Liver (tissue), 9 donors: Measurements from ENCODE around the gene HOXC6. TPM values are rescaled to one million over a fixed set of nuclear protein-coding genes. Genes with fewer than 3 reads are reported as not detected.
A peak's percentile ranks its signal among the peaks of the same experiment; 100 is the strongest.

ENCODE experiments used
- DNase-seq: peaks from one replicate; pipeline ENCODE4 v3.0.0-alpha.2; 2017; ENCODE audit warnings: low spot score
- H3K27ac ChIP-seq, 2 donors: one replicate each; pipeline ENCODE4 v1.7.0; 2013; ENCODE audit warnings: inconsistent platforms in 2 of 2, low read length in 2 of 2, control low read depth in 1 of 2, low read depth in 1 of 2, mild to moderate bottlenecking in 1 of 2
- H3K27me3 ChIP-seq, 4 donors: one replicate each; pipeline versions ENCODE4 v1.6.1 to v1.7.0; 2013; ENCODE audit warnings: low read length in 3 of 4, inconsistent platforms in 1 of 4, mild to moderate bottlenecking in 1 of 4, moderate library complexity in 1 of 4; ENCODE audit not compliant: control insufficient read depth in 4 of 4, insufficient read depth in 4 of 4
- H3K36me3 ChIP-seq, 4 donors: one replicate each; pipeline versions ENCODE4 v1.6.1 to v1.7.0; 2013; ENCODE audit warnings: low read length in 3 of 4, mild to moderate bottlenecking in 3 of 4, low read depth in 1 of 4, moderate library complexity in 1 of 4; ENCODE audit not compliant: control insufficient read depth in 4 of 4, insufficient read depth in 3 of 4
- H3K4me1 ChIP-seq, 4 donors: one replicate each; pipeline versions ENCODE4 v1.6.1 to v1.7.0; 2013; ENCODE audit warnings: low read length in 3 of 4, mild to moderate bottlenecking in 3 of 4, moderate library complexity in 1 of 4; ENCODE audit not compliant: control insufficient read depth in 4 of 4, insufficient read depth in 4 of 4
- H3K4me3 ChIP-seq, 3 donors: one replicate each; pipeline versions ENCODE4 v1.6.1 to v1.7.0; 2013; ENCODE audit warnings: low read length in 3 of 3, control low read depth in 1 of 3, low read depth in 1 of 3, mild to moderate bottlenecking in 1 of 3
- H3K9ac ChIP-seq, 2 donors: one replicate each; pipeline ENCODE4 v1.7.0; 2013; ENCODE audit warnings: low read length in 2 of 2, mild to moderate bottlenecking in 2 of 2, moderate library complexity in 2 of 2, control low read depth in 1 of 2, low read depth in 1 of 2
- H3K9me3 ChIP-seq, 4 donors: one replicate each; pipeline versions ENCODE4 v1.6.1 to v1.7.0; 2013; ENCODE audit warnings: low read length in 3 of 4; ENCODE audit not compliant: control insufficient read depth in 4 of 4
- ATF3 ChIP-seq: IDR thresholded peaks from 2 replicates; pipeline ENCODE4 v1.6.1; 2016; ENCODE audit warnings: antibody characterized with exemption
- CTCF ChIP-seq: fragments of 150-350 bp; IDR thresholded peaks from 2 replicates; pipeline ENCODE4 v1.5.1; 2017; ENCODE audit warnings: improper control_type of control experiment, low read depth, low read length; ENCODE audit not compliant: missing input control
- EGR1 ChIP-seq, 2 donors: IDR thresholded peaks; 2 replicates each; pipeline ENCODE4 v1.6.1; 2016 to 2018; ENCODE audit warnings: antibody characterized with exemption in 2 of 2, low read depth in 2 of 2
- FOXA2 ChIP-seq: IDR thresholded peaks from 2 replicates; pipeline ENCODE4 v1.6.1; 2016; ENCODE audit warnings: antibody characterized with exemption
- GABPA ChIP-seq, 2 donors: IDR thresholded peaks in 1 of 2; conservative IDR thresholded peaks in 1 of 2; 2 replicates each; pipeline ENCODE4 v1.6.1; 2016; ENCODE audit warnings: antibody characterized with exemption in 2 of 2, mild to moderate bottlenecking in 1 of 2, moderate library complexity in 1 of 2
- HNF4G ChIP-seq: IDR thresholded peaks from 2 replicates; pipeline ENCODE4 v1.6.1; 2016; ENCODE audit warnings: antibody characterized with exemption
- MAX ChIP-seq: IDR thresholded peaks from 2 replicates; pipeline ENCODE4 v1.6.1; 2016; ENCODE audit warnings: antibody characterized with exemption
- NR2F2 ChIP-seq: IDR thresholded peaks from 2 replicates; pipeline ENCODE4 v1.6.1; 2016; ENCODE audit warnings: antibody characterized with exemption
- RAD21 ChIP-seq, 2 donors: IDR thresholded peaks; 2 replicates each; pipeline ENCODE4 v1.6.1; 2016; ENCODE audit warnings: antibody characterized with exemption in 2 of 2, mild to moderate bottlenecking in 2 of 2
- REST ChIP-seq: IDR thresholded peaks from 2 replicates; pipeline ENCODE4 v1.6.1; 2016; ENCODE audit warnings: antibody characterized with exemption, mild to moderate bottlenecking
- RXRA ChIP-seq, 2 donors: IDR thresholded peaks; 2 replicates each; pipeline ENCODE4 v1.6.1; 2017 to 2018; ENCODE audit warnings: antibody characterized with exemption in 2 of 2, mild to moderate bottlenecking in 1 of 2
- SP1 ChIP-seq: IDR thresholded peaks from 2 replicates; pipeline ENCODE4 v1.6.1; 2018; ENCODE audit warnings: antibody characterized with exemption, mild to moderate bottlenecking
- ZBTB33 ChIP-seq: IDR thresholded peaks from 2 replicates; pipeline ENCODE4 v1.6.1; 2016; ENCODE audit warnings: antibody characterized with exemption
- WGBS: extraction: QIAGEN DNeasy Blood & Tissue Kit; methylation state at CpG from one replicate; pipeline ENCODE4 v1.1.7; 2013; 5-methylcytosine and 5-hydroxymethylcytosine counted together
- polyA plus RNA-seq, 2 donors: library from polyadenylated mRNA; stranded (reverse) in 1 of 2; unstranded in 1 of 2; fragments of 200-250 nt in 1 of 2; fragments of >200 nt in 1 of 2; fragmentation: Nextera tagmentation in 1 of 2; extraction: Ambion mirVana in 1 of 2; gene quantifications; one replicate each; pipeline versions ENCODE4 v1.2.1 to v1.2.3, GENCODE V29; 2013 to 2015
- total RNA-seq, 2 donors: library from RNA; depleted of rRNA; stranded (reverse); fragments of >200 nt; gene quantifications; one replicate each; pipeline ENCODE4 v1.2.3, GENCODE V29; 2014
- donor health status: healthy.
- donor health status: healthy.
- donor health status: healthy.
- donor health status: healthy.
- donor health status: healthy.

HOXC6 gene
- total and polyA plus RNA-seq, 4 donors = 0.33 TPM; not detected in 3

- Histone ChIP-seq H3K27me3 (peaks cover 6 to 57% (median 18%) of the 10 kb centered on the region in 4 donors), H3K9ac (no peak overlapping the region), H3K36me3 (no peaks in the 10 kb centered on the region), H3K4me1 (peaks cover 3 to 16% (median 11%) of the 10 kb centered on the region in 4 donors), H3K9me3 (peaks cover 0 to 5% (median 0%) of the 10 kb centered on the region in 4 donors), H3K27ac (no peak overlapping the region), H3K4me3 (no peak overlapping the region)
- no peak for DNase-seq
- TF ChIP-seq FOXA2 (no peak), RAD21 (IDR thresholded peaks at IDR 0.05) (no peak), ATF3 (no peak), ZBTB33 (no peak)
- WGBS = 5% methylated on average over 25 of the region's 25 CpGs
Measured at GRCh38 chr12:54016478-54016964, 11.7 kb upstream of the HOXC6 start.

GRCh38 chr12:54017027-54017788 is 11.0 kb upstream of the HOXC6 start:
- Histone ChIP-seq H3K4me3 (peak overlapping the region in 2 of 3 donors; percentile 39 to 54), H3K36me3 (no peaks in the 10 kb centered on the region), H3K27ac (no peak overlapping the region), H3K27me3 (peaks cover 6 to 60% (median 20%) of the 10 kb centered on the region in 4 donors), H3K9ac (no peak overlapping the region), H3K9me3 (peaks cover 0 to 5% (median 0%) of the 10 kb centered on the region in 4 donors), H3K4me1 (peaks cover 3 to 16% (median 11%) of the 10 kb centered on the region in 4 donors)
- no peak for TF ChIP-seq NR2F2
- TF ChIP-seq MAX = no peak
- TF ChIP-seq RXRA (IDR thresholded peaks at IDR 0.05) = no peak
- TF ChIP-seq ZBTB33 = no peak
- no peak for TF ChIP-seq RAD21 (IDR thresholded peaks at IDR 0.05)
- TF ChIP-seq SP1 = no peak
- no peak for TF ChIP-seq FOXA2
- no peak for TF ChIP-seq REST
- no peak for TF ChIP-seq HNF4G
- TF ChIP-seq CTCF = no peak
- no peak for TF ChIP-seq GABPA (IDR thresholded peaks at IDR 0.05 in 1 of 2, conservative IDR thresholded peaks at IDR 0.05 in 1 of 2)
- TF ChIP-seq EGR1 (IDR thresholded peaks at IDR 0.05; ENCODE audit: low read depth in 2 of 2) = no peak
- WGBS = 8% methylated on average over 24 of the region's 24 CpGs
- no peak for DNase-seq
